ENCODE results near the gene HTR2B. TPM values are rescaled to one million over a fixed set of nuclear protein-coding genes. Genes with fewer than 3 reads are reported as not detected.
A peak's percentile ranks its signal among the peaks of the same experiment; 100 is the strongest.

The HTR2B gene
- total RNA-seq, 1 experiment from 2014 or later = not detected

- peaks cover 4% of the 10 kb centered on the region; the same call in 1 of the 2 replicates for H4K20me1 ChIP-seq (ENCODE audit: insufficient read depth)
- H3K9ac ChIP-seq (ENCODE audit: low read length) = no peak overlapping the region
- H3K4me2 ChIP-seq (ENCODE audit: low read length) = no peak overlapping the region
- peaks cover 64 to 68% of the 10 kb centered on the region in 2 experiments for H3K36me3 ChIP-seq (ENCODE audit: control insufficient read depth in 1 of 2, insufficient read depth in 2 of 2, low read length in 2 of 2)
- no peaks in the 10 kb centered on the region; the same call in 1 of the 2 replicates for H3K79me2 ChIP-seq (ENCODE audit: insufficient read depth, low read length)
- H3K27me3 ChIP-seq (ENCODE audit: insufficient read depth, low read length) = no peaks in the 10 kb centered on the region
- ATAC-seq = no peak
- intact Hi-C loops (cut with micrococcal nuclease) = no loop called here
- TSS peak; percentile 20 for BruUV-seq (replicated peaks)
- H2AFZ ChIP-seq (ENCODE audit: low read depth, low read length, poor library complexity, severe bottlenecking) = no peak overlapping the region
- ChIA-PET POLR2A (interaction anchor here (1.1 kb wide), 1 partner anchor 14 kb away, joined by 4 read pairs; no protein-coding TSS in a partner anchor), CTCF (interaction anchor here (1.0 kb wide), 1 partner anchor 32 kb away, joined by 4 read pairs; no protein-coding TSS in a partner anchor), RAD21 (ENCODE audit: low non-redundant PET in 1 of 2, low total read pairs in 2 of 2, uncharacterized antibody in 2 of 2, unreplicated experiment in 2 of 2) (no interaction called here)
- TF ChIP-seq SP1 (IDR thresholded peaks at IDR 0.05; ENCODE audit: low read depth) = no peak
- H3K4me1 ChIP-seq (ENCODE audit: control insufficient read depth in 1 of 2, insufficient read depth in 2 of 2, low read length in 2 of 2) = no peaks in the 10 kb centered on the region
- no peaks in the 10 kb centered on the region for H3K9me3 ChIP-seq (ENCODE audit: control insufficient read depth in 1 of 2, insufficient read depth in 1 of 2, low read depth in 1 of 2, low read length in 2 of 2)
- H3K4me3 ChIP-seq (replicated peaks in 1 of 2; ENCODE audit: low read depth in 1 of 2, low read length in 2 of 2) = no peak overlapping the region
- no peaks in the 10 kb centered on the region for H3K9me2 ChIP-seq (ENCODE audit: insufficient read depth)
- no peak overlapping the region for H3K27ac ChIP-seq (ENCODE audit: low read depth, low read length)
- DNase-seq (ENCODE audit: low read depth, low spot score) = no peak
Observed at GRCh38 chr2:231084565-231084964, 40.3 kb downstream of the HTR2B start.

- no peaks in the 10 kb centered on the region for H3K4me1 ChIP-seq (ENCODE audit: control insufficient read depth in 1 of 2, insufficient read depth in 2 of 2, low read length in 2 of 2)
- no peak overlapping the region for H3K4me3 ChIP-seq (replicated peaks in 1 of 2; ENCODE audit: low read depth in 1 of 2, low read length in 2 of 2)
- no peak overlapping the region for H3K4me2 ChIP-seq (ENCODE audit: low read length)
- no TSS peak for BruUV-seq (replicated peaks)
- H3K27me3 ChIP-seq (ENCODE audit: insufficient read depth, low read length) = no peaks in the 10 kb centered on the region
- intact Hi-C loops (cut with micrococcal nuclease) = no loop called here
- ChIA-PET POLR2A (no interaction called here), RAD21 (ENCODE audit: low non-redundant PET in 1 of 2, low total read pairs in 2 of 2, uncharacterized antibody in 2 of 2, unreplicated experiment in 2 of 2) (no interaction called here), CTCF (interaction anchor here (1.0 to 1.8 kb wide), 2 partner anchors 12 to 17 kb away, joined by 3 to 7 read pairs; no protein-coding TSS in a partner anchor)
- no peaks in the 10 kb centered on the region for H3K9me3 ChIP-seq (ENCODE audit: control insufficient read depth in 1 of 2, insufficient read depth in 1 of 2, low read depth in 1 of 2, low read length in 2 of 2)
- no peak for ATAC-seq
- H4K20me1 ChIP-seq (ENCODE audit: insufficient read depth) = peaks cover 13% of the 10 kb centered on the region; the same call in 1 of the 2 replicates
- H3K9ac ChIP-seq (ENCODE audit: low read length) = no peak overlapping the region
- H3K27ac ChIP-seq (ENCODE audit: low read depth, low read length) = no peak overlapping the region
- no peaks in the 10 kb centered on the region for H3K9me2 ChIP-seq (ENCODE audit: insufficient read depth)
- TF ChIP-seq, protein P1, sequence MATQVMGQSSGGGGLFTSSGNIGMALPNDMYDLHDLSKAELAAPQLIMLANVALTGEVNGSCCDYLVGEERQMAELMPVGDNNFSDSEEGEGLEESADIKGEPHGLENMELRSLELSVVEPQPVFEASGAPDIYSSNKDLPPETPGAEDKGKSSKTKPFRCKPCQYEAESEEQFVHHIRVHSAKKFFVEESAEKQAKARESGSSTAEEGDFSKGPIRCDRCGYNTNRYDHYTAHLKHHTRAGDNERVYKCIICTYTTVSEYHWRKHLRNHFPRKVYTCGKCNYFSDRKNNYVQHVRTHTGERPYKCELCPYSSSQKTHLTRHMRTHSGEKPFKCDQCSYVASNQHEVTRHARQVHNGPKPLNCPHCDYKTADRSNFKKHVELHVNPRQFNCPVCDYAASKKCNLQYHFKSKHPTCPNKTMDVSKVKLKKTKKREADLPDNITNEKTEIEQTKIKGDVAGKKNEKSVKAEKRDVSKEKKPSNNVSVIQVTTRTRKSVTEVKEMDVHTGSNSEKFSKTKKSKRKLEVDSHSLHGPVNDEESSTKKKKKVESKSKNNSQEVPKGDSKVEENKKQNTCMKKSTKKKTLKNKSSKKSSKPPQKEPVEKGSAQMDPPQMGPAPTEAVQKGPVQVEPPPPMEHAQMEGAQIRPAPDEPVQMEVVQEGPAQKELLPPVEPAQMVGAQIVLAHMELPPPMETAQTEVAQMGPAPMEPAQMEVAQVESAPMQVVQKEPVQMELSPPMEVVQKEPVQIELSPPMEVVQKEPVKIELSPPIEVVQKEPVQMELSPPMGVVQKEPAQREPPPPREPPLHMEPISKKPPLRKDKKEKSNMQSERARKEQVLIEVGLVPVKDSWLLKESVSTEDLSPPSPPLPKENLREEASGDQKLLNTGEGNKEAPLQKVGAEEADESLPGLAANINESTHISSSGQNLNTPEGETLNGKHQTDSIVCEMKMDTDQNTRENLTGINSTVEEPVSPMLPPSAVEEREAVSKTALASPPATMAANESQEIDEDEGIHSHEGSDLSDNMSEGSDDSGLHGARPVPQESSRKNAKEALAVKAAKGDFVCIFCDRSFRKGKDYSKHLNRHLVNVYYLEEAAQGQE (IDR thresholded peaks at IDR 0.05; ENCODE audit: low read depth) = no peak
- no peak for TF ChIP-seq EZH2phosphoT487 (IDR thresholded peaks at IDR 0.05; ENCODE audit: borderline replicate concordance)
- no peak for TF ChIP-seq SIN3A (IDR thresholded peaks at IDR 0.05; ENCODE audit: low read depth)
- TF ChIP-seq YY1 (IDR thresholded peaks at IDR 0.05; ENCODE audit: extremely low read depth, insufficient replicate concordance, low read depth, low read length) = no peak
- no peak for TF ChIP-seq EGR1 (IDR thresholded peaks at IDR 0.05; ENCODE audit: low read depth)
- no peak for TF ChIP-seq POLR2A (IDR thresholded peaks at IDR 0.05; ENCODE audit: borderline replicate concordance, extremely low read depth, insufficient read depth, insufficient read length)
- no peak for TF ChIP-seq ELF1 (IDR thresholded peaks at IDR 0.05; ENCODE audit: borderline replicate concordance, low read depth)
- no peak for TF ChIP-seq TCF7L2 (IDR thresholded peaks at IDR 0.05; ENCODE audit: borderline replicate concordance, extremely low read depth, insufficient read depth, insufficient read length)
- TF ChIP-seq RAD21 (IDR thresholded peaks at IDR 0.05; ENCODE audit: low read depth) = no peak
- no peak for TF ChIP-seq FOSL1 (IDR thresholded peaks at IDR 0.05; ENCODE audit: low read depth)
- TF ChIP-seq ZFX (IDR thresholded peaks at IDR 0.05) = no peak
- no peak for TF ChIP-seq ZNF274 (IDR thresholded peaks at IDR 0.05; ENCODE audit: low read depth, low read length)
- no peak for TF ChIP-seq EZH2 (IDR thresholded peaks at IDR 0.05)
- peaks cover 84% of the 10 kb centered on the region for H3K79me2 ChIP-seq (ENCODE audit: insufficient read depth, low read length)
- H3K36me3 ChIP-seq (ENCODE audit: control insufficient read depth in 1 of 2, insufficient read depth in 2 of 2, low read length in 2 of 2) = peaks cover 60 to 65% of the 10 kb centered on the region in 2 experiments
- no peak overlapping the region for H2AFZ ChIP-seq (ENCODE audit: low read depth, low read length, poor library complexity, severe bottlenecking)
- DNase-seq (ENCODE audit: low read depth, low spot score) = no peak
Observed at GRCh38 chr2:231069379-231070054, 55.3 kb downstream of the HTR2B start.
